Activated CD8-positive, alpha-beta memory T cell treated with anti-CD3 and anti-CD28 coated beads for 1 hour (primary cell): ENCODE measurements around the gene KCNMA1.
"Not testable (repeated sequence)": the region's sequence is repeated elsewhere in the genome, so short reads cannot be mapped to it uniquely, and the experiment has no call there.

Experiments used
- DNase-seq, 2 donors: peaks; one replicate each; pipeline ENCODE4 v3.0.0-alpha.2; 2020; ENCODE audit warnings: low read depth in 1 of 2; ENCODE audit errors: extremely low read depth in 1 of 2

The KCNMA1 gene

DNA sequence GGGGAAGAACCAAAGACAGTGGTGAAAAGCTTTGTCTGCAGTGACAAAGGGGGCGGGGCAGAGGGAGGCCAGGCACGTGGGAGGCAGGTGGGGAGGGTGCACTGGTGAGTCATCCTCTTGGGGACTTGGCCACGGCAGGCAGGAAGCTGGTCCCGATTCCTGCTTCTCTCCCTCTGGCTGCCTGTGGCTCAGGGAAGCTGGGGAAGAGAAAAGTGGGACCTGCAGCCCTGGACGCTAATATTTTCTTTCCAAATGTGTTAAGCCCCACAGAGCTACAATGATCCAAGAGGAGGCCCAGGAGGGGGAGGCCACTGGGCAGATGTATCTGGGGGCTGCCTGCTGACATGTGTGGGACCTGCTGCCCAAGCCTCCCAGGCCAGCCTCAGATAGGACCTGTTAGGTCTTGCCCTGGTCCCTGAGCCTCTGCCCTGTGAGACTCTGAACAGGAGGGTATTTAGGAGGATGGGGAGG is 231.8 kb downstream of the KCNMA1 start:
- DNase-seq = no peak

GRCh38 chr10:77404810-77405209 is 232.8 kb downstream of the KCNMA1 start:
- no peak for DNase-seq

- DNase-seq = no peak
Observed at GRCh38 chr10:77403761-77404160, 233.8 kb downstream of the KCNMA1 start.

DNA sequence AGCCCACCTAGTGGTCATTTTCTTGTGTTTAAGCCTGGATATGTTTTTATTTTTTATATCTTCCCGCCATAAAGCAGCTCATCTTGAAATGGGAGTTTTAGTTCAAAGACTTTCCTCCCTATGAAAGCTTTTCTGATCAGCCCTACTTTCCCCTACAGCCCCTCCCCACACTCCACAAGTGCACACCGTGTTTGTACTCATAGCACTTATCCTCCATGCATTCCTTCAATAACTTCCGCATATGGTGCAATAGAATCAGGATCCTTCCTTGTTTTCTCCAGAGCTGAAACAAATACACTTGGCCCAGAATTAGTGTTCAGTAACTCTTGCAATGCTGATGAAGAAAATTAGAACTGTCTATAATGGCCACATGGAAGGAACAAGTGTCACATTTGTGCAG is 235.9 kb downstream of the KCNMA1 start:
- no peak for DNase-seq

DNA sequence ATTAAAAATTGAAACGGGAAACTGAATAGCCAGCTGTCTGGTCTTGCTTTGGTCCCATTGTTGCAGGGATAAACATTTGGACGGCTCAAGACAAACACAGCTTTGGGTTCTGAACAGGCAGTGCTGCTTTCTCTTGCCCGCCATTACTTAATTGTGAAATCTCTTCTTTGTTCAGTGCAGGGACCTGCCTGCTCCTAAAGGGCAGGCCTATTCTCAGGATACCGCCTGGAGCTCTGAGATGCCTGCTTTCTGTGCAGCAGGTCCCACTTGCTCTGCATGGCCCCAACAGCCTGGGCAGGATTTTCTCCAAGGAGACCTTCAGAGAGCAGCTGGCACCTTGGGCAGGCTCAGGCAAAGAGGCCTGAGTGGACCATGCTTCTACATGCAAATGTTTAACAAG is 237.6 kb downstream of the KCNMA1 start:
- DNase-seq = no peak

DNA sequence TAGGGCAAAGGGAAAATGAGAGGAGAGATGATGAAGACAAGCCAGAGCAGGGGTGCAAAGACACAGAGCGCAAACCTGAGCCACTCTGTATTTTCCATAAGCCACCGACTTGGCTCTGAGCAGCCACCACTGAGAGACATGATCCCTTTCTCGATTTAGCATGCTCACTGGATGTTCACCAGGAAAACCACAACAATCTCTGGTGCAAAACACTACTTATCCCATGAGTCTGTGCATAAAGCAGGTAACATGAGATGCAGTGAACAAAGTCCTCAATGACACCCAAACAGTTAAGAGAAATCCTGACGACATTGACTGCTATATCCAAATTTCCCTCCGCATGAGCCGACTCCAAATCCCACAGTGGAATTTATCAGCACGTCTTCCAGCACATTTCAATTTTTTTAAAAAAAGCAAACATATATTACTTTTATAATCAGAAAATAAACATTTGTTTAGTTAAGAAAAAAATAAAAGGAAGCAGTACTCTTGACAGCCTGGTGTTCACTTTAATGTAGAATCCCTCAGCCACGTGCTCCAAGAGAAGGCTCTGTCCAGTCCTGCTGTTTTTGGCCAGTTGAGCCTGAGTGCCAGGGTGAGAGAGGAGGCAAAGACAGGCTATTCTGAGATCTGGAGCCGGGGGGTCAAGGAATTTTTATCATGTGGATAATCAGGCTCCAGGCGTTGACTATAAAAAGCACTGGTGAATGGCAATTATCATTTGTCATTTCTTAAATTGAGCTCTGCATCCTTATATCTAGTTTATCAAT is 238.4 kb downstream of the KCNMA1 start:
- DNase-seq = no peak

DNA sequence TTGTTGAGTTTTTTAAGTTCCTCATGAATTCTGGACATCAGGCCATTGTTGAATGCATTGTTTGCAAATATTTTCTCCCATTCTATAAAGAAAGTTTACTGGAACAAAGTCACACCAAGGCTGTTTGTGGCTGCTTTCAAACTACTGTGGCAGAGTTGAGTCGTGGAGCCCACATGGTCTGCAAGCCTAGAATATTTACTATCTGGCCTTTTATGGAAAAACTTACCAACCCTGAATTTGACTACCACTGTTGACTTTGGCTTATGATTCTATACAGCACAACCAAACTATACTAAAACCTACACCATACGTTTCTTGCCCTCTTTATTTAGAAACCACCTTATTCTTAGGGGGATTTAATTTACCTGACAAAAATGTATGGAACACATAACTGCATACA is 239.1 kb downstream of the KCNMA1 start:
- no peak for DNase-seq

DNA sequence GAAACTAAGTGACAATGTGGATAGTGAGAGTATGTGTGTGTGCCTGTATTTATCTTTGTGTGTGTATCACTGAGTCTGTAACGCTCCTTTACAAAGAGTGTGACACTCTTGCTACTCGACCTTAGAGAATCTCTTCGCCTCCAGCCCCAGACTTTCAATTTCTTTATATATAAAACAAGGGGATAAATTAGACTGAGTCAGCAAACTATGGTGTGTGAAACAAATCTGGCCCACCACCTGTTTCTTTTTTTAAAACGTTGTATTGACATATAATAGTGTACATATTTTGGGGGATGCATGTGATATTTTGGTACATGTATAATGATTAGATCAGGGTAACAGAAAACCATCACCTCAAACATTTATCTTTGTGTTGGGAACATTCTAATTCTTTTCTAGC is 240.5 kb downstream of the KCNMA1 start:
- no peak for DNase-seq

DNA sequence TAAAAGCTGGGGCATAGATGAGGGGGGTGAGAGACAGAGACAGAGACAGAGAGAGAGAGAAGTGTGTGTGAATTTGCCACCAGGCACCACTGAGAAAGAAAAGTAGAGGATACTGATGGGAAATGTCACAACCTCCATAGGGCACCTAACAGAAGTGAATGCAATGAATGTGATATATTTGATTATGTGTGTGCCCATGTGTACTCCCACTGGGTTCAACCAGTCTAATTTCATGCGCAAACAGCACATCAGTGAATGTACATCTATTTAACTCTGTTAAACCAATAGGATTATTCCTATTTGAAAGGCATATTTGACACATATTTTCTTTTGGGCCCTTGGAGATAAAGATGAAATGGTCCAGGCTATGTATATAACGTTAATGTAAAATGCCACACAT is 241.3 kb downstream of the KCNMA1 start:
- DNase-seq = no peak

DNA sequence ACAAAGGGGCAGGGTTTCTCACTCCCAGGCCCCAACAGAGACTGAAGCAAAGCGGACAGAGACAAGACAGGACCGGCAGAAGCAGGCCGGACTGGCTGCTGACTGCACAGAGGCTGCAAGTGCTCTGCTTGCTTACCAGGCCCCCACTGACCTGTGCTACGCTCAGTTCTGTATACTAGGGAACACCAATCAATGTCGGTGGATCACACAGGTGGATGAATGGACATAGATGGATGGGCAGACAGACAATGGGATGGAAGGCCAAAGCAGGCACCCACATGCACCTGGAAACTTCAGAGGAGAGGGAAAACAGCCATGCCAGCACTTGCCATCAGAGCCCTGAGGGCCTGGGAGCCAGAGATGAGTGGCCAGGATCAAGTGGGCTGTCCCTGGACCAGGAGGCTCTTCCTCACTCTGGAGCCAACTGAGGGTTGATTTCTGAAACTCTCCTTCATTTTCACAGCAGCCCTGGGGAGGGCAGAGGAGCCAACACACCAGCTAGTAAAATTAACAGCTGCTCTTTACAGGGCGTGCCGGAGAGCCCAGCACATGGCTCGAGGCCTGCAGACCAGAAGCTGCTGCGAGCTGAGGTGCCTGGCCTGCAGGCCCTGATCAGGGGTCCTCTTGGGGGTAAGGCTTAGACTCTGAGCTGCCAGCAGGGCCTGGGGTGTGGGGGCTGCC is 243.6 kb downstream of the KCNMA1 start:
- no peak for DNase-seq

GRCh38 chr10:77393411-77393810 is 244.2 kb downstream of the KCNMA1 start:
- DNase-seq = no peak

DNA sequence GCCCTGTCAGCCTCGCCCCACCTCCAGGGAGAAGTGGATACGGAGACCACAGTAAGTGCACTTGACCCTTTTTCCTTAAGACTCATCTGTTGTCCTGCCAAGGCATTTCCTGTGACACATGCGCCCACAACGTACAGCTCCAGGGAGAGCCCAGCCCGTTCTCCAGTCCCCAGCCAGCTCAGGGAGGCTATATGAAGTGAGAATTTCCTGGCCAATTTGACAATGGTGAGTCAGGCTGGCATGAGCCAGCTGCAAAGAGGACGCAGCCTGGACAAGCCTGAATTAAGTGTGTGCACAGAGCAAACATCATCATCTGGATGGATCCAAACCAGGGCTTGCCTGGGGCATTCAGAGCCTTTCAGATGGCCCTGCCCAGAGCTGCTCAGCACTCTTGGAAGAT is 244.8 kb downstream of the KCNMA1 start:
- DNase-seq = no peak

DNA sequence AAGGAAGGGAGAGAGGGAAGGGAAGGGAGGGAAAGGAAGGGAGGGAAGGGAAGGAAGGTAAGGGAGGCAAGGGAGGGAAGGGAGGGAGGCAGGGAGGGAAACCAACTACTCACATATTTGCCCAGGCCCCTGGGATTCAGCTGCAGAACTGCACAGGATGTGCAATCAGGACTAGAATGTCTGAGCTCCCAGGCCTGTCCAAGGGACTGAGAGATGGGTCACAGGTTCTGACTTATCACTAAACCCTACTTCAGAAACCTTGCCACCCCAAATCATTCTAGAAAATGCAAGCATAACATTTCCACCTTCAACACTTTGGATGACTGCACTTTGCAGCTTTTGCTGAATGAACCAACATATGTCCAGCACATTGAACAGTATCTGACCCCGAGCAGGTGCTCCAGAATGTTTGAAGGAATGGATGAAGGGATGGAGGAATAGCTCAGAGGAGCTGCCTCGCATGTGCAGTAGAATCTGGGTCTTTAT is 245.3 kb downstream of the KCNMA1 start:
- no peak for DNase-seq

DNA sequence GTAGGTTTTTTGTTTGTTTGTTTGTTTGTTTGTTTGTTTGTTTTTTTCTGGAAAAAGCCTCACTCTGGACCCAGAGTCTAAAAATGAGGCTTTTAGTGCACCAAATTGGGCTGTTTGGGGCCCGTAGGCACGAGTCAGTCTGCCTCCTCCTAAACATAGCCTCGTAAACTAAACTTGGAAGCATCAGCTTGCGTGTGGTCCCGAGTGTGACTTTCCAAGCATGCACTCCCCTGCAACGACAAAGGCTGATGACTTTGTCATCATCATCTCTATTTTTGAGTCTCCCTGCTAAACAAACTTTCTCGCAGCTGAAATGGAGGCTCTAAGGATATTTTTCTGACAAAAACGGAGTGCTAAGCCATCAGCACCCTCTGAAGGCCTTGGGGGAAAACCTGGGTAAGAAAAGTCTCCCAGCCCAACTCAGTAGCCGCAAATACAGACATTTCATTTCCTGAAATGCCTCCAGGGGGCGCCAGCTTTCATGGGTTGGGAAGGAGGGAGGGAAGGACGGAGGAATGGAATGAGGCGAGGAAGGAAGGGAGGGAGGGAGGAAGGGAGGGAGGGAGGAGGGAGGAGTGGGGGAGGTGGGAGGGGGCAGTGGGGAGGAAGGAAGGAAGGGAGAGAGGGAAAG is 245.9 kb downstream of the KCNMA1 start:
- DNase-seq = no peak

DNA sequence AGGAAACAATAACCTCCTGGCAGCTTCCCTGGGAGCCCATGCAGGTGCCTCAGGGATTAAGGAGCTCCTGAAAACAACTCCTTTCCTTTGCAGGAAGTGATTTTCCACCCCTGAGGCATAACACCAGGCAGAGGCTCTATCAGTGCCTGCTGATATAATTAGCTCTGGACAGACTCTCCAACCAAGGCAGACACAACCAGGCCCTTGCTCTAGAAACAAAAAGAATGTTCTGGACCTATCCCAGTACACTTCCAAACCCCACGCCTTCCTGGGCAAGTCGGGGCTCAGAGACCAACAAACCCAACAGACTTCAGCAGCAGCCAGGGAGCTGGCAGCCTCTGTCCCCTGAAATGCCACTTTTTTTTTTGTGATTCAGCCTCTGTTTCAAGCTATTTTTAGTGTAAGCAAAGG is 247.1 kb downstream of the KCNMA1 start:
- no peak for DNase-seq

- DNase-seq = no peak
Observed at GRCh38 chr10:77388571-77389100, 249.0 kb downstream of the KCNMA1 start.

- DNase-seq = not testable (repeated sequence)
Observed at GRCh38 chr10:77387701-77388100, 249.9 kb downstream of the KCNMA1 start.

DNA sequence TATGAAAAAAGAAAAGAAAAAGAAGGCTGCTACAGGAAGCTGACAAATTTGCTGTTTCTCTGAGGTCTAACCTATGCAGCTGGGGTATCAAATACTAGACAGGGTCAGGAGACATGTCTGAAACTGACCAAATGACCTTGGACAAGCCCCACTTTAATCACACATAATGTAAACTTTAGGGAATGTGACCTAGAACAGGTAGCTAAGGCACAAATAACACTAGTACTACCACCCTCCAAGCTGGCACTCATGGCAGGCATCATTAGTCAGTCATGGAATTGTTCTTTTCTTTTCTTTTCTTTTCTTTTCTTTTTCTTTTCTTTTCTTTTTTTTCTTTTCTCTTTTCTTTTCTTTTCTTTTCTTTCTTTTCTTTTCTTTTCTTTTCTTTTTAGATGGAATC is 250.4 kb downstream of the KCNMA1 start:
- no peak for DNase-seq

DNA sequence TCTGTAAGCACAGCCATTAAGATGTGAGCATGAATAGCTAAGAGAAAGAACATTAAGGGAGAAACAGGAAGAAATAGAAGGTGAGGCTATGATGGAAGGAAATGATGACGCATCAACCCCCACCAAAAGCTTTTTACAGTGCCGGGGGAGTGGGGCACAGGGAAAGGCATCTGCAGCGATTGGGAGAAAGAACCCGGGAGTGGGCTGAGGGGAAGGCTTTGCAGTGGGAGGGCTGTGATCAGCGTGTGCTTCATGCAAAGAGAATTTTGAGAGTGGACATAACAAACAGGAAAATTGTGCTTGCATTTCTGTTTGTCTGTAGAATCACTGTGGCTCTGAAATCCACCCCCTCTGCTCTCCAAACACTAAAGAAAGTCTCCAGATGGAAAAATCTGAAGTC is 250.8 kb downstream of the KCNMA1 start:
- no peak for DNase-seq

DNA sequence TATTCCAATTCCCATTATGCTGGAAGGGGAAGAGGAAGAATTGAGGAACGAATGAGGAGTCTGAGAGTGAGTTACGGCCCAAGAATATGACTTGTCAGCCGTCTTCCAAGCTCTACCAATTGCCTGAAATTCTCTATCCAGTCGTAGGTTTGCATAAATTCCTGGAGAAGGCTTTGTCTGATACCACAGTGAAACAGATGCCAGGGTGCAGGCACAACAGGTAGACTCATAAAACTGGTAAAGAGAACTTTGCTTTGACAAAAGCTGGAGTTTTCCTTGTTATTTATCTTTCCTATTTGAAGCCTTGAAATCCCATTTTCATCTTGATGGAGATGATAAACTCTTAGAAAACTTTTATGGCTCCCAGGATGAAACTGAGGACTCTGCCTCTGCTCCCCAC is 251.2 kb downstream of the KCNMA1 start:
- DNase-seq = no peak

GRCh38 chr10:77385315-77385714 is 252.3 kb downstream of the KCNMA1 start:
- DNase-seq = no peak
